WTC11 (cell line): ENCODE data around the gene UBE2D2. TPM values are rescaled to one million over a fixed set of nuclear protein-coding genes. Genes with fewer than 3 reads are reported as not detected.
A peak's percentile ranks its signal among the peaks of the same experiment; 100 is the strongest.

Experiments used
- ATAC-seq: fragments of 200-7000 bp; cut with Tn5 transposase; 2 replicates; pipeline ENCODE4 v1.10.0; 2021; ENCODE audit warnings: mild to moderate bottlenecking, moderate library complexity
- CTCF ChIA-PET: fragments of 300-600 bp; sonication (Branson Sonifier 250); formaldehyde crosslinking; loops from one replicate; lab custom pipeline; 2021; ENCODE audit warnings: antibody characterized with exemption; lab: Charles Lee
- POLR2A ChIA-PET: fragments of 350-600 bp; sonication (Branson Sonifier 250); formaldehyde crosslinking; loops from one replicate; lab custom pipeline; 2021; ENCODE audit warnings: antibody characterized with exemption; lab: Charles Lee
- DNase-seq: peaks from one replicate; pipeline ENCODE4 v3.0.0; 2021; ENCODE audit warnings: low spot score
- H3K27ac Mint-ChIP-seq: 2 replicates; pipeline ENCODE4 v1.8.0; 2021; ENCODE audit warnings: mixed read lengths
- H3K27me3 Mint-ChIP-seq: 2 replicates; pipeline ENCODE4 v1.8.0; 2021; ENCODE audit warnings: low read depth, mild to moderate bottlenecking, moderate library complexity, mixed read lengths
- H3K36me3 Mint-ChIP-seq: 2 replicates; pipeline ENCODE4 v1.8.0; 2021; ENCODE audit warnings: mixed read lengths
- H3K4me1 Mint-ChIP-seq: 2 replicates; pipeline ENCODE4 v1.8.0; 2022; ENCODE audit warnings: mixed read lengths
- H3K4me3 Mint-ChIP-seq: 2 replicates; pipeline ENCODE4 v1.8.0; 2021; ENCODE audit warnings: mild to moderate bottlenecking, moderate library complexity, mixed read lengths
- H3K9me3 Mint-ChIP-seq: 2 replicates; pipeline ENCODE4 v1.8.0; 2021; ENCODE audit warnings: mixed read lengths
- CREB1 ChIP-seq: sonication (generic); formaldehyde crosslinking; IDR thresholded peaks from 2 replicates; pipeline ENCODE4 v1.8.0; 2023; ENCODE audit warnings: mild to moderate bottlenecking, missing genetic modification reagents
- GABPB1 ChIP-seq: sonication (generic); formaldehyde crosslinking; IDR thresholded peaks from 2 replicates; pipeline ENCODE4 v1.8.1; 2023; ENCODE audit warnings: mild to moderate bottlenecking, missing genetic modification reagents
- NFATC4 ChIP-seq: fragments of 250-450 bp; sonication (Bioruptor Pico); IDR thresholded peaks from 2 replicates; pipeline ENCODE4 v1.9.0; 2021; ENCODE audit warnings: mild to moderate bottlenecking
- NFYB ChIP-seq: sonication (generic); formaldehyde crosslinking; conservative IDR thresholded peaks from 2 replicates; pipeline ENCODE4 v1.8.0; 2022; ENCODE audit warnings: low read depth, missing genetic modification reagents
- NR1H2 ChIP-seq: sonication (generic); formaldehyde crosslinking; IDR thresholded peaks from 2 replicates; pipeline ENCODE4 v1.9.0; 2021; ENCODE audit warnings: mild to moderate bottlenecking, moderate library complexity, missing genetic modification reagents
- TEAD1 ChIP-seq: sonication (generic); formaldehyde crosslinking; IDR thresholded peaks from 2 replicates; pipeline ENCODE4 v1.8.0; 2022; ENCODE audit warnings: mild to moderate bottlenecking, missing genetic modification reagents
- ZBTB21 ChIP-seq: sonication (generic); formaldehyde crosslinking; IDR thresholded peaks from 2 replicates; pipeline ENCODE4 v1.8.1; 2023; ENCODE audit warnings: mild to moderate bottlenecking, missing genetic modification reagents, borderline replicate concordance
- ZNF121 ChIP-seq: sonication (generic); formaldehyde crosslinking; IDR thresholded peaks from 2 replicates; pipeline ENCODE4 v1.8.0; 2023; ENCODE audit warnings: missing genetic modification reagents
- total RNA-seq: library from RNA; stranded (reverse); gene quantifications from 3 replicates; pipeline ENCODE4 v1.2.3, GENCODE V29; 2021
- TF ChIP-seq, protein P1 (sequence below): sonication (generic); formaldehyde crosslinking; IDR thresholded peaks from 2 replicates; pipeline ENCODE4 v1.8.1; 2022; ENCODE audit warnings: missing genetic modification reagents, borderline replicate concordance
- TF ChIP-seq, protein P2 (sequence below): sonication (generic); formaldehyde crosslinking; IDR thresholded peaks from 2 replicates; pipeline ENCODE4 v1.8.1; 2023; ENCODE audit warnings: mild to moderate bottlenecking, missing genetic modification reagents, moderate library complexity
- TF ChIP-seq, protein P3 (sequence below): sonication (generic); formaldehyde crosslinking; IDR thresholded peaks from 2 replicates; pipeline ENCODE4 v1.8.0; 2022; ENCODE audit warnings: missing genetic modification reagents
- TF ChIP-seq, protein P4 (sequence below): sonication (generic); formaldehyde crosslinking; IDR thresholded peaks from 2 replicates; pipeline ENCODE4 v1.8.1; 2022; ENCODE audit warnings: mild to moderate bottlenecking, moderate library complexity, missing genetic modification reagents

UBE2D2 gene
- total RNA-seq, 1 experiment from 2014 or later = 183 TPM

DNA sequence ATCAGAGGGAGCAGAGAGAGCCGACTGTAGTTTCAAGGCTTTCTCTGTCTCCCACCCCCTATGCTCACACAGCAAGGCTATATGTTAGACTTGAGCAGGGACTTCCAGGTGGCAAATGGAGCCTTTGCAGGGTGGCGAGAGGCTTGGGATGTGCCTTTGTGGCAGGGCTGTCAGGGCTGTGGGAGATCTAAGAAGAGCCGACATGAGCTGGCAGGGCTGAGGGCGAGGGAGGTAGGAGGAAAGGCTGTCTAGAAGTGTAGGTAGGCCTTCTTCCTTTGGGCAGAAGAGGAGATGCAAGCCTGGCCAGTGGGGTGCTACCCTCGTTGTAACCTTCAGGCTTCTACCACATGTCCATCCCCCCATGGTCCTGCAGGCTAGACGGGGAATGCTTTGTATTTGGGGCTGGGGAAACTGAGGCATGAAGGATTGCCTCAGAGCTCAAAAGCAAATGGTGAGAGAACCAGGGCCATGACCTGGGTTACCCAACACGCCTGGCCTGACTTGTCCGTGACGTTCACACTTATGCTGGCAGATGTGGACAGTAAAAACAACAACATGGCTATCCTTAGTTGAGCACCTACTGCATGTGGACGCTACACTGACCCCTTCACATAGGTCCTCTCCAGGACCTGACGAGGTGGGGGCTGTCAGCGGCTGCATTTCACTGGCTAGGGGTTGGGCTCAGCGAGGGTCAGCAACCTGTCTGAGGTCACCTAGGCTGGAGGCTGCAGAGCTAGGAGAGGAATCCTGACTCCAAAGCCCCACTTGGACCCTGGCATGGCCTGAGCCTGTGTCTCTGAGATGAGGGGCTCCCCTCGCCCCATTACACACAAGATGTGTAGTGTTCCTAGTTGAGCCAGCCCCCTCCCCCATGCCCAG lies 102.3 kb downstream of the UBE2D2 start:
- DNase-seq (no peak), ATAC-seq (no peak)
- Mint-ChIP-seq H3K27ac (peak overlapping the region; percentile 23), H3K36me3 (no peaks in the 10 kb centered on the region), H3K4me3 (no peak overlapping the region), H3K4me1 (peaks cover 69% of the 10 kb centered on the region), H3K9me3 (no peaks in the 10 kb centered on the region), H3K27me3 (no peaks in the 10 kb centered on the region)
- TF ChIP-seq ZNF121 (CRISPR knock-in tag) (no peak), CREB1 (no peak), NR1H2 (no peak), NFATC4 (CRISPR knock-in tag) (no peak), TEAD1 (CRISPR knock-in tag) (no peak), NFYB (CRISPR knock-in tag) (no peak), GABPB1 (CRISPR knock-in tag) (no peak)
- TF ChIP-seq, protein P1, sequence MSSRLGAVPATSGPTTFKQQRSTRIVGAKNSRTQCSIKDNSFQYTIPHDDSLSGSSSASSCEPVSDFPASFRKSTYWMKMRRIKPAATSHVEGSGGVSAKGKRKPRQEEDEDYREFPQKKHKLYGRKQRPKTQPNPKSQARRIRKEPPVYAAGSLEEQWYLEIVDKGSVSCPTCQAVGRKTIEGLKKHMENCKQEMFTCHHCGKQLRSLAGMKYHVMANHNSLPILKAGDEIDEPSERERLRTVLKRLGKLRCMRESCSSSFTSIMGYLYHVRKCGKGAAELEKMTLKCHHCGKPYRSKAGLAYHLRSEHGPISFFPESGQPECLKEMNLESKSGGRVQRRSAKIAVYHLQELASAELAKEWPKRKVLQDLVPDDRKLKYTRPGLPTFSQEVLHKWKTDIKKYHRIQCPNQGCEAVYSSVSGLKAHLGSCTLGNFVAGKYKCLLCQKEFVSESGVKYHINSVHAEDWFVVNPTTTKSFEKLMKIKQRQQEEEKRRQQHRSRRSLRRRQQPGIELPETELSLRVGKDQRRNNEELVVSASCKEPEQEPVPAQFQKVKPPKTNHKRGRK (CRISPR knock-in tag) = no peak
- TF ChIP-seq, protein P2, sequence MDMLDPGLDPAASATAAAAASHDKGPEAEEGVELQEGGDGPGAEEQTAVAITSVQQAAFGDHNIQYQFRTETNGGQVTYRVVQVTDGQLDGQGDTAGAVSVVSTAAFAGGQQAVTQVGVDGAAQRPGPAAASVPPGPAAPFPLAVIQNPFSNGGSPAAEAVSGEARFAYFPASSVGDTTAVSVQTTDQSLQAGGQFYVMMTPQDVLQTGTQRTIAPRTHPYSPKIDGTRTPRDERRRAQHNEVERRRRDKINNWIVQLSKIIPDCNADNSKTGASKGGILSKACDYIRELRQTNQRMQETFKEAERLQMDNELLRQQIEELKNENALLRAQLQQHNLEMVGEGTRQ (CRISPR knock-in tag) = no peak
- TF ChIP-seq, protein P3, sequence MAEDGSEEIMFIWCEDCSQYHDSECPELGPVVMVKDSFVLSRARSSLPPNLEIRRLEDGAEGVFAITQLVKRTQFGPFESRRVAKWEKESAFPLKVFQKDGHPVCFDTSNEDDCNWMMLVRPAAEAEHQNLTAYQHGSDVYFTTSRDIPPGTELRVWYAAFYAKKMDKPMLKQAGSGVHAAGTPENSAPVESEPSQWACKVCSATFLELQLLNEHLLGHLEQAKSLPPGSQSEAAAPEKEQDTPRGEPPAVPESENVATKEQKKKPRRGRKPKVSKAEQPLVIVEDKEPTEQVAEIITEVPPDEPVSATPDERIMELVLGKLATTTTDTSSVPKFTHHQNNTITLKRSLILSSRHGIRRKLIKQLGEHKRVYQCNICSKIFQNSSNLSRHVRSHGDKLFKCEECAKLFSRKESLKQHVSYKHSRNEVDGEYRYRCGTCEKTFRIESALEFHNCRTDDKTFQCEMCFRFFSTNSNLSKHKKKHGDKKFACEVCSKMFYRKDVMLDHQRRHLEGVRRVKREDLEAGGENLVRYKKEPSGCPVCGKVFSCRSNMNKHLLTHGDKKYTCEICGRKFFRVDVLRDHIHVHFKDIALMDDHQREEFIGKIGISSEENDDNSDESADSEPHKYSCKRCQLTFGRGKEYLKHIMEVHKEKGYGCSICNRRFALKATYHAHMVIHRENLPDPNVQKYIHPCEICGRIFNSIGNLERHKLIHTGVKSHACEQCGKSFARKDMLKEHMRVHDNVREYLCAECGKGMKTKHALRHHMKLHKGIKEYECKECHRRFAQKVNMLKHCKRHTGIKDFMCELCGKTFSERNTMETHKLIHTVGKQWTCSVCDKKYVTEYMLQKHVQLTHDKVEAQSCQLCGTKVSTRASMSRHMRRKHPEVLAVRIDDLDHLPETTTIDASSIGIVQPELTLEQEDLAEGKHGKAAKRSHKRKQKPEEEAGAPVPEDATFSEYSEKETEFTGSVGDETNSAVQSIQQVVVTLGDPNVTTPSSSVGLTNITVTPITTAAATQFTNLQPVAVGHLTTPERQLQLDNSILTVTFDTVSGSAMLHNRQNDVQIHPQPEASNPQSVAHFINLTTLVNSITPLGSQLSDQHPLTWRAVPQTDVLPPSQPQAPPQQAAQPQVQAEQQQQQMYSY (CRISPR knock-in tag) = no peak
- TF ChIP-seq, protein P4, sequence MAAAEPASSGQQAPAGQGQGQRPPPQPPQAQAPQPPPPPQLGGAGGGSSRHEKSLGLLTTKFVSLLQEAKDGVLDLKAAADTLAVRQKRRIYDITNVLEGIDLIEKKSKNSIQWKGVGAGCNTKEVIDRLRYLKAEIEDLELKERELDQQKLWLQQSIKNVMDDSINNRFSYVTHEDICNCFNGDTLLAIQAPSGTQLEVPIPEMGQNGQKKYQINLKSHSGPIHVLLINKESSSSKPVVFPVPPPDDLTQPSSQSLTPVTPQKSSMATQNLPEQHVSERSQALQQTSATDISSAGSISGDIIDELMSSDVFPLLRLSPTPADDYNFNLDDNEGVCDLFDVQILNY = no peak
- CTCF ChIA-PET = interaction anchor here (0.9 to 2.4 kb wide), 3 partner anchors 102 to 305 kb away, joined by 3 to 12 read pairs (median 5); no protein-coding TSS in a partner anchor
- POLR2A ChIA-PET = interaction anchor here (0.9 kb wide), 1 partner anchor 13 kb away, joined by 3 read pairs; no protein-coding TSS in a partner anchor

DNA sequence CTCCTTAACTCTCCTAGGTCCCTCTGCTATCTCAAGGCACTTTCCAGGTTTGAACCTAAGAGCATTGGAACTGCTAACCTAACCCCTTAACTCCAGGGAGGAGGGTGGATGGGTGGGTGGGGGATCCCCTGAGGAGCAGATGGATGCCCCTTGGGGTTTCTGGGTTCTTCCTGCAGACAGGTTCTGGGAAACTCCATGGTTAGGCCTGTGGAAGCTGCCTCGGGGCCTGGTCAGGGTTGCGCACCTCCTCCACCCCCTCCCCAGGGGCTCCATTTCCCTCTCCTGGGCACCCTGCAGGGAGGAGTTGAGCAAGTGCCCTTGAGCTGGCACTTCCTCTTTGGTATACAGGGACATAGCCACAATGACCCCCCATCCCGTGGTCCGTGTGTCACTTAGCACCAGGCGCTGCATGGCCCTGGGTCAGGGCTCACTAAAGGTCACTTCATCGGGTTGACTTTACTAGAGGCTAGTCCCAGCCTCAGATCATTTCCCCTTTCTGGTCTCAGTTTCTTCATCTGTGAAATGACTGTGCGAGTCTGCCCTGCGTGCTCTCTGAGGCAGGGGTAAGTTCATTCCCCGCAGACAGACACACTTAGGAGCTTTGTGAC lies 103.1 kb downstream of the UBE2D2 start:
- no peak for DNase-seq
- H3K27ac Mint-ChIP-seq = peak overlapping the region; percentile 47; the same call in 1 of the 2 replicates
- ATAC-seq = no peak
- H3K4me1 Mint-ChIP-seq = peaks cover 69% of the 10 kb centered on the region
- no peak overlapping the region; the same call in 1 of the 2 replicates for H3K4me3 Mint-ChIP-seq
- no peaks in the 10 kb centered on the region for H3K9me3 Mint-ChIP-seq
- no peaks in the 10 kb centered on the region for H3K27me3 Mint-ChIP-seq
- no peak for TF ChIP-seq ZBTB21 (CRISPR knock-in tag)
- POLR2A ChIA-PET = interaction anchor here (0.6 to 1.5 kb wide), 2 partner anchors 10 to 84 kb away, joined by 3 to 4 read pairs; no protein-coding TSS in a partner anchor
- H3K36me3 Mint-ChIP-seq = no peaks in the 10 kb centered on the region
- CTCF ChIA-PET = interaction anchor here (0.8 to 2.4 kb wide), 5 partner anchors 16 to 305 kb away, joined by 3 to 12 read pairs (median 3); partner anchors contain the start of gene CXXC5
